SJCRH30 (cell line): ENCODE results near the gene FNDC8. TPM values are rescaled to one million over a fixed set of nuclear protein-coding genes. Genes with fewer than 3 reads are reported as not detected.

Experiments used
- DNase-seq, 2 experiments: peaks; one replicate each; pipeline ENCODE4 v3.0.0-alpha.2; 2015 to 2020
- H3K27ac ChIP-seq: fragments of 250-450 bp; sonication (Bioruptor Pico); 2 replicates; pipeline ENCODE4 v1.5.1; 2020; ENCODE audit warnings: mild to moderate bottlenecking, moderate library complexity
- H3K27me3 ChIP-seq: fragments of 250-450 bp; sonication (Bioruptor Pico); 2 replicates; pipeline ENCODE4 v1.5.1; 2020; ENCODE audit warnings: mild to moderate bottlenecking, moderate library complexity
- H3K36me3 ChIP-seq: fragments of 250-450 bp; sonication (Bioruptor Pico); 2 replicates; pipeline ENCODE4 v1.5.1; 2020; ENCODE audit warnings: mild to moderate bottlenecking, moderate library complexity
- H3K4me1 ChIP-seq: fragments of 250-450 bp; sonication (Bioruptor Pico); 2 replicates; pipeline ENCODE4 v1.5.1; 2020; ENCODE audit warnings: mild to moderate bottlenecking, moderate library complexity
- H3K4me3 ChIP-seq: fragments of 250-450 bp; sonication (Bioruptor Pico); 2 replicates; pipeline ENCODE4 v1.5.1; 2020; ENCODE audit warnings: mild to moderate bottlenecking, moderate library complexity
- H3K9me3 ChIP-seq: fragments of 250-450 bp; sonication (Bioruptor Pico); replicated peaks from 2 replicates; pipeline ENCODE4 v1.5.1; 2020; ENCODE audit warnings: mild to moderate bottlenecking, moderate library complexity
- total RNA-seq: library from RNA; depleted of rRNA; stranded (reverse); fragments of >200 nt; shearing (Covaris generic); gene quantifications from 2 replicates; pipeline ENCODE4 v1.2.3, GENCODE V29; 2014

Gene FNDC8
- total RNA-seq, 1 experiment from 2014 or later: not detected

DNA sequence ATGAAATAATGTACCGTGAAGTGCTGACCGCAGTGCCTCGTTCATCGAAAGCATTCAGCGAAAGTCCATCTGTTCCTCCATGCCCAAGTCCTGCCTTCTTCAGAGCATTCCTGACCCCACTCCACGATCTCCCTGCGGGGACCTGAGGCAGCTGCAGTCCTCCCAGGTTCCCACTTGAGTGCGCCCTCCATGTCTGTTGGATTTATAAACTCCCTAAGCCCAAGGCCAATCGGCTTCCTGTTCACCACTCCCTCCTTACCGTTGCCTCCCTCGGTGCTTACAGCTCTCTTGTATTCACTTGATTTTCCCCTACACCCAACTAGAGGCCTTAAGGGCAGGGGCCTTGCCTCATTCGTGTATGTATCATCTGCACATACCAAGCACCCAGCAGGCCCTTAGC lies 4.6 kb upstream of the FNDC8 start:
- no peak overlapping the region for H3K27ac ChIP-seq
- H3K27me3 ChIP-seq: no peaks in the 10 kb centered on the region
- peaks cover 2% of the 10 kb centered on the region; the same call in 1 of the 2 replicates for H3K4me1 ChIP-seq
- H3K4me3 ChIP-seq: no peak overlapping the region
- H3K9me3 ChIP-seq: no peaks in the 10 kb centered on the region
- DNase-seq: no peak
- 0 out of 2 replicates have a peak, but pooled peaks cover 2% of the 10 kb centered on the region for H3K36me3 ChIP-seq

- H3K27ac ChIP-seq: no peak overlapping the region
- H3K9me3 ChIP-seq: no peaks in the 10 kb centered on the region
- peaks cover 2% of the 10 kb centered on the region; the same call in 1 of the 2 replicates for H3K4me1 ChIP-seq
- H3K36me3 ChIP-seq: no peaks in the 10 kb centered on the region
- no peaks in the 10 kb centered on the region for H3K27me3 ChIP-seq
- no peak overlapping the region for H3K4me3 ChIP-seq
- DNase-seq: no peak
Observed at GRCh38 chr17:35117984-35118383, 3.4 kb upstream of the FNDC8 start.

- H3K4me3 ChIP-seq: peak within 1 kb of the TSS; percentile 73
- no peaks in the 10 kb centered on the region for H3K27me3 ChIP-seq
- H3K36me3 ChIP-seq: no peaks in the 10 kb centered on the region
- H3K4me1 ChIP-seq: peaks cover 2% of the 10 kb centered on the region; the same call in 1 of the 2 replicates
- peak; percentile 84 to 86 for DNase-seq
- peak within 1 kb of the TSS; percentile 46 for H3K27ac ChIP-seq
- no peaks in the 10 kb centered on the region for H3K9me3 ChIP-seq
Observed at GRCh38 chr17:35119370-35120165, 1.8 kb upstream of the FNDC8 start, which contains the start of gene RAD51D. Gene RAD51D (minus strand): TSS chr17:35119860. CDS start chr17:35119613, 247 bp downstream.

DNA sequence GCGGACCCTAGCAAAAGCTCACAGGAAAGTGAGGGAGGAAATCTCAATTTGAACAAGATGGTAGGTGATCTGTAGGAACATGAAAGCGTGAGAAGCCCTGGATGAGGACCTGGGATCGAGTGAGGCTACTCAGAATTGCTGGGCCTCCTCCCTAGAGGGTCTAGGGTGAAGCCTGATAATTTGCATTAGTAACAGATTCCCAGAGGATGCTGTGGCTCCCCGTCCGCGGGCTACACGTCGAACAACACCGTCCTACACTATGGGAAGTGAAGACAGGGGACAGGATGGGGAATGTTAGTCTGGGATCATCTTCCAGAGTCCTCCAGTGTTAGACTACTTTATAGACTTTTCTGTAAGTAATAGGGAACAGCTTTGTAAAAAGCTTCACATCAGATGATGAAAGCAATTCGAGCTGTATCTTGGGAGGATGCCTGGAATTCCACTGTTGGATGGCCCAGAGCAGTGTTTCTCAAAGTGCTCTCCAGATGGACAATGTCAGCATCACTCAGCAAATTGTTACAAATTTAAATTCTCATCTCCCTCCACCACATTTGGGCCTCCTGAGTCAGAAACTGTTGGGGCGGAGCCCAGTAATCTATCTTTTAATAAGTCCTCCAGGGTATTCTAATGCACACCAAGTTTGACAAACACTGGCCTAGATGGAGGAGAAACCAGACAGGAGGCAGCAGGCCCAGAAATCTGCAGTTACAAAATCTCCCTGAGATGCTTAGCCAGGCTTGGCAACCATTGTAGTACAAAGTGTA lies 6.5 kb downstream of the FNDC8 start:
- no peak overlapping the region for H3K27ac ChIP-seq
- H3K27me3 ChIP-seq: no peaks in the 10 kb centered on the region
- no peaks in the 10 kb centered on the region for H3K9me3 ChIP-seq
- H3K4me3 ChIP-seq: no peak overlapping the region
- no peak for DNase-seq
- H3K36me3 ChIP-seq: peaks cover 23% of the 10 kb centered on the region
- peaks cover 21% of the 10 kb centered on the region for H3K4me1 ChIP-seq

DNA sequence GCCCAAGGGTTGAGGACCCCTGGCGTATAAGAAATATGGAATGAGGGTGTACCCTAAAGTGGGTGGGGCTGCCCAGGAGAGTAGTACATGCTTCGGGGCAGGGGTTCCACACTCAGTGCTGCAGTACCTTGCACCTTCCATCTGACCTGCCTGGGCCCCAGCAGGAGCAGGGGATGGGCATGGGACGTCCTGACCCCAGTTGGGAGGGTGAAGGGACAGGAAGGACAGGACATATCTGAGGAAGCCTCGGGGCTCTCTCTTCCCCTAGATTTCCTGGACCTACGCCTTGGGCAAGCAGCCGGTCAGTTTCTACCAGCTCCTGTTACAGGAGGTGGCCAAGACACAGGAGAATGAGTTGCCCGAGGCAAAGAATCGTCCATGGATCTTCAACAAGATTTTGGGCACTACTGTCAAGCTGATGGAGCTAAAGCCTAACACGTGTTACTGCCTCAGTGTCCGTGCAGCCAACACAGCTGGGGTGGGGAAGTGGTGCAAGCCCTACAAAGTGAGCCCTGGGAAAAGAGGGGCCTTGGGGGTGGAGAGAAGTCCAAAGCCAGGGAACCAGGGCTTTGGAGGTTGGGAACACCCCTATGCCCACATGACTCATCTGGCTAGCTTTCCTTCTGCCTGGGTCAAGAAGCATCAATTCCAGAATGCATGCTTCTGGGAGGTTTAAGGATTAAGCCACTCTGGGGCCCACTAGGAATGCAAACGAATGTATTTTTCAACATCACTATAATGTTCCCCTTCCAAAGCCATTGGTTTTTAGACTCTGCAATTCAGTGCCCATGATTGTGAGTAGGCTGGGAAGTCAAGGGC lies 7.9 kb downstream of the FNDC8 start:
- Histone ChIP-seq H3K36me3 (peaks cover 34% of the 10 kb centered on the region), H3K27ac (peak overlapping the region; percentile 48), H3K4me3 (no peak overlapping the region), H3K4me1 (peaks cover 21% of the 10 kb centered on the region), H3K9me3 (no peaks in the 10 kb centered on the region), H3K27me3 (no peaks in the 10 kb centered on the region)
- no peak for DNase-seq

GRCh38 chr17:35129973-35130351 lies 8.5 kb downstream of the FNDC8 start:
- no peaks in the 10 kb centered on the region for H3K9me3 ChIP-seq
- DNase-seq: peak; percentile 37 to 56
- H3K4me1 ChIP-seq: peaks cover 21% of the 10 kb centered on the region
- H3K36me3 ChIP-seq: peaks cover 40% of the 10 kb centered on the region
- H3K27ac ChIP-seq: peak overlapping the region; percentile 48
- no peak overlapping the region for H3K4me3 ChIP-seq
- no peaks in the 10 kb centered on the region for H3K27me3 ChIP-seq

- Histone ChIP-seq H3K36me3 (peaks cover 44% of the 10 kb centered on the region), H3K27me3 (no peaks in the 10 kb centered on the region), H3K27ac (no peak overlapping the region), H3K4me3 (no peak overlapping the region), H3K4me1 (peaks cover 21% of the 10 kb centered on the region), H3K9me3 (no peaks in the 10 kb centered on the region)
- no peak for DNase-seq
Observed at GRCh38 chr17:35130392-35130791, 9.0 kb downstream of the FNDC8 start.

DNA sequence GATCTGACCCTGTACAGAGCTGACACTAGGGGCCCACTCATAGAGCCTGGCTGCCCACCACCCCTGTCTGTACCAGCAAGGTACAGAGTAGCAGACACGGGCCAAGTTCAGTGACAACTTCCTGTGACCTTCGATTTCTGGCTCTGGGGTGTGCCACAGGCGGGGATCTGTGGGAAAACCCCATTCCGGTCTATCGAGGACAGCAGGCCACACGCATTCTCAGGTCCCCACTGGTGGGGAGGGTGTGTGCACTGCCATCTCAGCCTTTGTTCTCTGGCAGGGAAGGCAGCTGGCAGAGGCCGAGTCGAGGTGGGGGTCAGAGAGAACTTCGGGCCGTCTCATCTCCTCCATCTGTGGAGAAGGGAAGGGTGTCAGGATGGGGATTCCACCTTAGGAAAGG lies 10.7 kb downstream of the FNDC8 start:
- H3K27me3 ChIP-seq: no peaks in the 10 kb centered on the region
- no peak for DNase-seq

GRCh38 chr17:35132816-35133550 lies 11.6 kb downstream of the FNDC8 start:
- no peak overlapping the region for H3K4me3 ChIP-seq
- peaks cover 70% of the 10 kb centered on the region for H3K36me3 ChIP-seq
- peaks cover 21% of the 10 kb centered on the region for H3K4me1 ChIP-seq
- no peaks in the 10 kb centered on the region for H3K9me3 ChIP-seq
- H3K27me3 ChIP-seq: no peaks in the 10 kb centered on the region
- H3K27ac ChIP-seq: no peak overlapping the region
- no peak for DNase-seq

More for the DNA sequence above, 10.7 kb downstream of the FNDC8 start:
- Histone ChIP-seq H3K36me3 (peaks cover 61% of the 10 kb centered on the region), H3K27ac (no peak overlapping the region), H3K9me3 (no peaks in the 10 kb centered on the region), H3K4me1 (peaks cover 21% of the 10 kb centered on the region), H3K4me3 (no peak overlapping the region)

DNA sequence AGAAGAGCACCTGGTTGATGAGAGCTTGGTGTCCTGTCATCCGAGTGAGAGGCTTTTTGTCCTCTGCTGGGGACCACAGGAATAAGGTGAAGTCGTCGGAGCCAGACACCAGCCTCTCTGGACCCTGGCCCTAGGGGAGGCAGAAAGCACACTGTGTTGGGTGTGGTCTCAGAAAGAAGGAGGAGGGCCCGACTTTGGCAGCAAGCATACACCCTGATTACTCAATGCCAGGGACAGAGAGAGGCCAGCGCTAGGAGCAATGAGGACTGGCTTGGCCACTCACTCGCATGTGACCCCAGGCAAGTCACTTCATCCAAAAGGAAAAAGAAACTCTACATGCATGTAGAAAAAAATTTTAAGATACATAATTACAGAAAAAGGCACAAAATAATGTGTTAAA lies 13.9 kb downstream of the FNDC8 start:
- Histone ChIP-seq H3K27ac (no peak overlapping the region), H3K36me3 (peaks cover 88% of the 10 kb centered on the region), H3K27me3 (no peaks in the 10 kb centered on the region)

DNA sequence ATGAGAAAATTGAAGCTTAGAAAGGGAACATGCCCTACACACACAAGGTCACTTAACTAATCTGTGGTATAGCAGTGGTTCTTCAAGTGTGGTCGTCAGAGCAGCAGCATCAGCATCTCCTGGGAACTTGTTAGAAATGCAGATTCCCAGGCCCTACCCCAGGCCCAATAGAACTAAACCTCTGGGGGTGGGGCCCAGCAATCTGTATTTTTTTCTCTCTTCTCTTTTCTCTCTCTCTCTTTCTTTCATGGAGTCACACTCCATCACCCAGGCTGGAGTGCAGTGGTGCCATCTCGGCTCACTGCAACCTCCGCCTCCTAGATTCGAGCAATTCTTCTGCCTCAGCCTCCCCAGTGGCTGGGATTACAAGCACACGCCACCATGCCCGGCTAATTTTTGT lies 16.8 kb downstream of the FNDC8 start:
- no peak for DNase-seq
- H3K36me3 ChIP-seq: peaks cover 64% of the 10 kb centered on the region
- no peaks in the 10 kb centered on the region for H3K27me3 ChIP-seq
- no peak overlapping the region for H3K4me3 ChIP-seq
- H3K4me1 ChIP-seq: peaks cover 6% of the 10 kb centered on the region; the same call in 1 of the 2 replicates
- no peak overlapping the region for H3K27ac ChIP-seq
- no peaks in the 10 kb centered on the region for H3K9me3 ChIP-seq

More for the DNA sequence above, 13.9 kb downstream of the FNDC8 start:
- Histone ChIP-seq H3K9me3 (no peaks in the 10 kb centered on the region), H3K4me3 (no peak overlapping the region), H3K4me1 (peaks cover 7% of the 10 kb centered on the region)
- DNase-seq: no peak

DNA sequence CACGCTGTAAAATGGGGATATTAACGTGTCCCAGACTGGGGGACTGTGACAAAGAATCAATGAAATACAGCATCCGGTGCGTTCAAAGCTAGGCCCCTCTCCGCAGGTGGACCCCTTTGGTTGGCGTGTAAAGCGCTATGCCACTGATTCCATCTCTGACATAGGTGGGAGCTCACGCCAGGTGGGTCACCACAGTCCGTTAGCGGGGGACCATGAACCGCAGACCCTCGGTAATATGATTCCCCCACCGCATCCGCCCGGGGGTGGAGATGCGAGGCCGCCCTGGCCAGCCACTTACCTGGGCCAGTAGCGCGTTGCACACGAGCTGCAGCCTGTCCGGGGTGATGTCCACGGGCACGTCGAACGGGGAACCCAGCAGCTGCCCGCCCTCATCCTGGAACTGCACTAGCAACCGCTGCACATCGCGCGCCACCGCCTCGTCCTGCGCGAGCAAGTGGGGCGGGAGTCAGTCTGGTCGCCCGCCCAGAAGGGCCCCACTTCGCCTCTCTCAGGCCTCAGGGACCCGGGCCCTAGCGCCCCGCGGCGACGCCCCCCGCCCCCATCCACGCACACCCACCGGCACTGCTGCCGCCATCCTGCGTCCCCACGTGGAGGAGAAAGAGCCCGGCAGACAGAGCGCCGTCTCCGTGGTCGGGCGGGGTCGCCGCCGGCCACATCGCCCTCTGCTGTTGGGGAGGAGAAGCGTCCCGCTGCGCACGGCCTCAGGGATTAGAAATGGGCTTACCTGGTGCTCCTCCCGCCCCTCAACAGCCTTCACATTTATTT lies 20.5 kb downstream of the FNDC8 start, which contains the start of gene NLE1:
Gene NLE1, minus strand, starts transcription at position 623 of the 786 bp plus-strand sequence. Its CDS starts 28 bp downstream, at position 595.
- DNase-seq: peak; percentile 86 to 87
- H3K4me1 ChIP-seq: peaks cover 8% of the 10 kb centered on the region
- H3K4me3 ChIP-seq: peak within 1 kb of the TSS; percentile 86
- peaks cover 30% of the 10 kb centered on the region for H3K36me3 ChIP-seq
- H3K27me3 ChIP-seq: no peaks in the 10 kb centered on the region
- H3K9me3 ChIP-seq: no peaks in the 10 kb centered on the region
- H3K27ac ChIP-seq: peak within 1 kb of the TSS; percentile 56

DNA sequence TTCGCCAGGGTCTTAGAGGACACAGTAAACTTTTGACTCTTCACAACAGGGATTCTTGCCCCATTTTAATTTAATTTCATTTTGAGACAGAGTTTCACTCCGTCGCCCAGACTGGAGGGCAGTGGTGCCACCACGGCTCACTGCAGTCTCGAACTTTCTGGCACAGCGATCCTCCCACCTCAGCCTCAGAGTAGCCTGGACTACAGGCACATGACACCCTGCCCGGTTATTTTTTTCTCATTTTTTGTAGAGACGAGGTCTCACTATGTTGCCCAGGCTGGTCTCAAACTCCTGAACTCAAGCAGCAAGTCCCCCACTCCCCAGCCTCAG lies 21.0 kb downstream of the FNDC8 start:
- Histone ChIP-seq H3K27ac (no peak overlapping the region), H3K9me3 (no peaks in the 10 kb centered on the region), H3K27me3 (no peaks in the 10 kb centered on the region), H3K4me1 (peaks cover 13% of the 10 kb centered on the region), H3K4me3 (peak overlapping the region; percentile 86), H3K36me3 (peaks cover 25% of the 10 kb centered on the region)
- DNase-seq: no peak
